ENCODE measurements around the gene L1CAM.

Gene L1CAM

GRCh38 chrX:153884590-153884989, 1.4 kb downstream of the L1CAM start:
- no peak for TF ChIP-seq POLR2AphosphoS5 (IDR thresholded peaks at IDR 0.05; ENCODE audit: low read depth, low read length)

- TF ChIP-seq REST (IDR thresholded peaks at IDR 0.05; ENCODE audit: insufficient read depth in 1 of 2, low read depth in 2 of 2, low read length in 2 of 2): no peak
- TF ChIP-seq FOXP2 (optimal IDR thresholded peaks at IDR 0.05; ENCODE audit: borderline replicate concordance, extremely low read depth, extremely low read length, insufficient read depth): no peak
- TF ChIP-seq SIN3A (IDR thresholded peaks at IDR 0.05; ENCODE audit: borderline replicate concordance, insufficient read depth, low read length): no peak
- no peak for TF ChIP-seq TAF1 (IDR thresholded peaks at IDR 0.05; ENCODE audit: borderline replicate concordance, insufficient read depth, low read length)
- TF ChIP-seq POLR2AphosphoS5 (IDR thresholded peaks at IDR 0.05; ENCODE audit: low read depth, low read length): no peak
These were observed 1.8 kb downstream of the L1CAM start for GRCh38 chrX:153884136-153884535.

- TF ChIP-seq TAF1 (IDR thresholded peaks at IDR 0.05; ENCODE audit: borderline replicate concordance, insufficient read depth, low read length) (no peak), FOXP2 (optimal IDR thresholded peaks at IDR 0.05; ENCODE audit: borderline replicate concordance, extremely low read depth, extremely low read length, insufficient read depth) (no peak), REST (IDR thresholded peaks at IDR 0.05; ENCODE audit: insufficient read depth in 1 of 2, low read depth in 2 of 2, low read length in 2 of 2) (no peak), SIN3A (IDR thresholded peaks at IDR 0.05; ENCODE audit: borderline replicate concordance, insufficient read depth, low read length) (no peak), POLR2AphosphoS5 (IDR thresholded peaks at IDR 0.05; ENCODE audit: low read depth, low read length) (no peak)
These were observed 2.7 kb downstream of the L1CAM start for GRCh38 chrX:153883163-153883843.

- TF ChIP-seq FOXP2 (optimal IDR thresholded peaks at IDR 0.05; ENCODE audit: borderline replicate concordance, extremely low read depth, extremely low read length, insufficient read depth) (no peak), SIN3A (IDR thresholded peaks at IDR 0.05; ENCODE audit: borderline replicate concordance, insufficient read depth, low read length) (no peak), POLR2AphosphoS5 (IDR thresholded peaks at IDR 0.05; ENCODE audit: low read depth, low read length) (no peak), TAF1 (IDR thresholded peaks at IDR 0.05; ENCODE audit: borderline replicate concordance, insufficient read depth, low read length) (no peak), REST (IDR thresholded peaks at IDR 0.05; ENCODE audit: insufficient read depth in 1 of 2, low read depth in 2 of 2, low read length in 2 of 2) (no peak)
These were observed 3.4 kb downstream of the L1CAM start for GRCh38 chrX:153882557-153882956.

GRCh38 chrX:153882086-153882498, 3.9 kb downstream of the L1CAM start:
- TF ChIP-seq TAF1 (IDR thresholded peaks at IDR 0.05; ENCODE audit: borderline replicate concordance, insufficient read depth, low read length) (no peak), POLR2AphosphoS5 (IDR thresholded peaks at IDR 0.05; ENCODE audit: low read depth, low read length) (no peak), SIN3A (IDR thresholded peaks at IDR 0.05; ENCODE audit: borderline replicate concordance, insufficient read depth, low read length) (no peak), REST (IDR thresholded peaks at IDR 0.05; ENCODE audit: insufficient read depth in 1 of 2, low read depth in 2 of 2, low read length in 2 of 2) (no peak), FOXP2 (optimal IDR thresholded peaks at IDR 0.05; ENCODE audit: borderline replicate concordance, extremely low read depth, extremely low read length, insufficient read depth) (no peak)
